H9 (cell line): ENCODE results near the gene FAM9C. TPM values are rescaled to one million over a fixed set of nuclear protein-coding genes. Genes with fewer than 3 reads are reported as not detected.

Experiments used
- DNase-seq: peaks from one replicate; pipeline ENCODE4 v3.0.0-alpha.2; 2017
- H2AFZ ChIP-seq: one replicate; pipeline ENCODE4 v1.6.1; 2013; ENCODE audit warnings: mild to moderate bottlenecking, low read length, control low read depth, moderate library complexity
- H2AK5ac ChIP-seq: 2 replicates; pipeline ENCODE4 v1.6.1; 2013; ENCODE audit warnings: low read length, control low read depth, mixed read lengths; ENCODE audit not compliant: insufficient read length
- H2BK120ac ChIP-seq: one replicate; pipeline ENCODE4 v1.6.1; 2013; ENCODE audit warnings: low read depth, mild to moderate bottlenecking, low read length, control low read depth, inconsistent platforms; ENCODE audit not compliant: poor library complexity, severe bottlenecking
- H2BK12ac ChIP-seq: 2 replicates; pipeline ENCODE4 v1.6.1; 2013; ENCODE audit warnings: low read length, control low read depth, mixed read lengths, low read depth; ENCODE audit not compliant: insufficient read length
- H2BK15ac ChIP-seq: 2 replicates; pipeline ENCODE4 v1.6.1; 2013; ENCODE audit warnings: low read depth, low read length, control low read depth
- H2BK20ac ChIP-seq: one replicate; pipeline ENCODE4 v1.6.1; 2013; ENCODE audit warnings: low read depth, mild to moderate bottlenecking, low read length, control low read depth, inconsistent platforms; ENCODE audit not compliant: poor library complexity, severe bottlenecking
- H2BK5ac ChIP-seq: 2 replicates; pipeline ENCODE4 v1.6.1; 2013; ENCODE audit warnings: low read length, control low read depth, mixed read lengths; ENCODE audit not compliant: insufficient read length
- H3K14ac ChIP-seq: 2 replicates; pipeline ENCODE4 v1.6.1; 2013; ENCODE audit warnings: low read length, control low read depth; ENCODE audit not compliant: insufficient read depth
- H3K18ac ChIP-seq: 2 replicates; pipeline ENCODE4 v1.6.1; 2013; ENCODE audit warnings: low read depth, mild to moderate bottlenecking, mixed read lengths, low read length, control low read depth; ENCODE audit not compliant: insufficient read length
- H3K23ac ChIP-seq: 2 replicates; pipeline ENCODE4 v1.6.1; 2013; ENCODE audit warnings: low read length, control low read depth, mixed read lengths, low read depth; ENCODE audit not compliant: insufficient read length
- H3K23me2 ChIP-seq: 2 replicates; pipeline ENCODE4 v1.6.1; 2013; ENCODE audit warnings: low read depth, mild to moderate bottlenecking, mixed read lengths, low read length, control low read depth; ENCODE audit not compliant: insufficient read length, poor library complexity, severe bottlenecking
- H3K27ac ChIP-seq: 2 replicates; pipeline ENCODE4 v1.5.1; 2013; ENCODE audit warnings: low read length, control low read depth, mixed read lengths, low read depth; ENCODE audit not compliant: insufficient read length
- H3K27me3 ChIP-seq: 2 replicates; pipeline ENCODE4 v1.6.1; 2013; ENCODE audit warnings: low read length, control low read depth, inconsistent platforms; ENCODE audit not compliant: insufficient read depth
- H3K4ac ChIP-seq: 2 replicates; pipeline ENCODE4 v1.6.1; 2013; ENCODE audit warnings: low read depth, mild to moderate bottlenecking, control low read depth, inconsistent platforms, low read length, moderate library complexity
- H3K4me1 ChIP-seq: 2 replicates; pipeline ENCODE4 v1.6.1; 2013; ENCODE audit warnings: low read length, control low read depth, inconsistent platforms; ENCODE audit not compliant: insufficient read depth
- H3K4me2 ChIP-seq: 2 replicates; pipeline ENCODE4 v1.6.1; 2013; ENCODE audit warnings: low read length, control low read depth, mixed read lengths; ENCODE audit not compliant: insufficient read length, insufficient read depth
- H3K56ac ChIP-seq: 2 replicates; pipeline ENCODE4 v1.6.1; 2013; ENCODE audit warnings: low read depth, mild to moderate bottlenecking, mixed read lengths, low read length, control low read depth; ENCODE audit not compliant: insufficient read length
- H3K79me1 ChIP-seq: 2 replicates; pipeline ENCODE4 v1.6.1; 2013; ENCODE audit warnings: low read depth, mild to moderate bottlenecking, moderate library complexity, low read length, control low read depth, inconsistent platforms; ENCODE audit not compliant: insufficient read depth, poor library complexity, severe bottlenecking
- H3K79me2 ChIP-seq: 2 replicates; pipeline ENCODE4 v1.6.1; 2013; ENCODE audit warnings: low read length, control low read depth, inconsistent platforms; ENCODE audit not compliant: insufficient read depth
- H3K9ac ChIP-seq: 2 replicates; pipeline ENCODE4 v1.6.1; 2013; ENCODE audit warnings: low read length, control low read depth, mixed read lengths; ENCODE audit not compliant: insufficient read length; ENCODE audit errors: extremely low read depth
- H3K9me3 ChIP-seq: one replicate; pipeline ENCODE4 v1.6.1; 2013; ENCODE audit warnings: low read depth, low read length, inconsistent platforms; ENCODE audit not compliant: control insufficient read depth
- H3T11ph ChIP-seq: one replicate; pipeline ENCODE4 v1.6.1; 2013; ENCODE audit warnings: mild to moderate bottlenecking, low read length, control low read depth, inconsistent platforms
- H4K20me1 ChIP-seq: one replicate; pipeline ENCODE4 v1.6.1; 2013; ENCODE audit not compliant: control insufficient read depth, insufficient read length, insufficient read depth
- H4K5ac ChIP-seq: 2 replicates; pipeline ENCODE4 v1.6.1; 2013; ENCODE audit warnings: low read depth, mild to moderate bottlenecking, mixed read lengths, low read length, control low read depth; ENCODE audit not compliant: insufficient read length
- H4K8ac ChIP-seq: replicated peaks from 2 replicates; pipeline ENCODE4 v1.6.1; 2013; ENCODE audit warnings: low read length, control low read depth, mixed read lengths, low read depth; ENCODE audit not compliant: insufficient read length
- H4K91ac ChIP-seq: 2 replicates; pipeline ENCODE4 v1.6.1; 2013; ENCODE audit warnings: low read depth, mild to moderate bottlenecking, moderate library complexity, mixed read lengths, low read length, control low read depth; ENCODE audit not compliant: insufficient read length
- H3K27ac Mint-ChIP-seq, 3 experiments: 2 replicates in 2 of 3; 3 replicates in 1 of 3; pipeline ENCODE4 v1.8.0; 2020 to 2021; ENCODE audit warnings: mixed read lengths in 3 of 3, mild to moderate bottlenecking in 1 of 3, moderate library complexity in 1 of 3
- H3K27me3 Mint-ChIP-seq: 2 replicates; pipeline ENCODE4 v1.8.0; 2021; ENCODE audit warnings: low read depth, mild to moderate bottlenecking, moderate library complexity, mixed read lengths
- H3K36me3 Mint-ChIP-seq, 3 experiments: 2 replicates in 2 of 3; 3 replicates in 1 of 3; pipeline ENCODE4 v1.8.0; 2020 to 2021; ENCODE audit warnings: low read depth in 3 of 3, mixed read lengths in 3 of 3; ENCODE audit not compliant: insufficient read depth in 1 of 3
- H3K4me1 Mint-ChIP-seq, 2 experiments: 2 replicates each; pipeline ENCODE4 v1.8.0; 2020; ENCODE audit warnings: mixed read lengths in 2 of 2
- H3K4me3 Mint-ChIP-seq, 2 experiments: 2 replicates in 1 of 2; 3 replicates in 1 of 2; pipeline ENCODE4 v1.8.0; 2020 to 2021; ENCODE audit warnings: mild to moderate bottlenecking in 2 of 2, mixed read lengths in 2 of 2, moderate library complexity in 1 of 2
- H3K9me3 Mint-ChIP-seq, 2 experiments: 2 replicates in 1 of 2; 3 replicates in 1 of 2; pipeline ENCODE4 v1.8.0; 2020; ENCODE audit warnings: mild to moderate bottlenecking in 2 of 2, mixed read lengths in 2 of 2, moderate library complexity in 1 of 2
- CTCF ChIP-seq: fragments of 200-600 bp; sonication (generic); conservative IDR thresholded peaks from 3 replicates; pipeline ENCODE4 v1.8.0; 2021; ENCODE audit warnings: antibody characterized with exemption, mild to moderate bottlenecking
- WGBS: extraction: QIAGEN DNeasy Blood & Tissue Kit; methylation state at CpG from one replicate; pipeline ENCODE4 v1.1.7; 2013; ENCODE audit warnings: missing lambda C conversion rate, low lambda C conversion rate, mixed read lengths; ENCODE audit not compliant: insufficient read length; ENCODE audit errors: extremely low coverage; 5-methylcytosine and 5-hydroxymethylcytosine counted together
- total RNA-seq: library from RNA; stranded (reverse); gene quantifications from 2 replicates; pipeline ENCODE4 v1.2.1, GENCODE V29; 2021

Gene FAM9C
- total RNA-seq, 1 experiment from 2014 or later, result not detected

GRCh38 chrX:13009273-13009672 lies 35.1 kb downstream of the FAM9C start:
- Mint-ChIP-seq H3K4me3 (no peak overlapping the region), H3K27me3 (no peaks in the 10 kb centered on the region), H3K36me3 (peaks cover 0 to 2% (median 0%) of the 10 kb centered on the region in 3 experiments; a peak in 3 of 7 replicates), H3K27ac (no peak overlapping the region), H3K4me1 (peaks cover 22 to 24% of the 10 kb centered on the region in 2 experiments), H3K9me3 (peaks cover 60 to 69% of the 10 kb centered on the region in 2 experiments)
- H2BK120ac ChIP-seq, result no peak overlapping the region
- H3K4ac ChIP-seq, result no peak overlapping the region
- no peak for TF ChIP-seq CTCF
- no peak overlapping the region for H2BK12ac ChIP-seq
- no peak overlapping the region for H2BK15ac ChIP-seq
- H4K20me1 ChIP-seq, result no peaks in the 10 kb centered on the region
- H4K91ac ChIP-seq, result no peak overlapping the region
- H2BK5ac ChIP-seq, result no peak overlapping the region
- H3K18ac ChIP-seq, result no peak overlapping the region
- no peak overlapping the region for H3K27ac ChIP-seq
- no peak for DNase-seq
- peaks cover 3% of the 10 kb centered on the region; the same call in 1 of the 2 replicates for H3K4me1 ChIP-seq
- H4K5ac ChIP-seq, result no peak overlapping the region
- H2AK5ac ChIP-seq, result no peak overlapping the region
- no peaks in the 10 kb centered on the region for H3K79me2 ChIP-seq
- no peak overlapping the region for H3K23ac ChIP-seq
- H3T11ph ChIP-seq, result no peak overlapping the region
- no peak overlapping the region for H4K8ac ChIP-seq
- H3K56ac ChIP-seq, result no peak overlapping the region
- no peak overlapping the region for H2AFZ ChIP-seq
- H2BK20ac ChIP-seq, result no peak overlapping the region
- no peak overlapping the region for H3K14ac ChIP-seq
- no peaks in the 10 kb centered on the region for H3K9me3 ChIP-seq
- H3K23me2 ChIP-seq, result no peaks in the 10 kb centered on the region
- H3K27me3 ChIP-seq, result no peaks in the 10 kb centered on the region
- no peak overlapping the region for H3K4me2 ChIP-seq
- H3K9ac ChIP-seq, result no peak overlapping the region
- no CpG with 5 or more reads among the region's 3 CpGs for WGBS
- H3K79me1 ChIP-seq, result no peaks in the 10 kb centered on the region
